Measurements from ENCODE around the gene HRK. TPM values are rescaled to one million over a fixed set of nuclear protein-coding genes. Genes with fewer than 3 reads are reported as not detected.

HRK gene
- polyA plus RNA-seq, 3 donors = 0.15 TPM; not detected in 2

GRCh38 chr12:116827432-116827831, 53.8 kb downstream of the HRK start:
- H3K4me3 ChIP-seq (replicated peaks in 1 of 3; ENCODE audit: low read depth in 2 of 3, low read length in 3 of 3) = no peak overlapping the region
- TF ChIP-seq CTCF (IDR thresholded peaks at IDR 0.05) = no peak
- no peak overlapping the region for H3K27ac Mint-ChIP-seq
- H3K27me3 ChIP-seq (ENCODE audit: control insufficient read depth in 2 of 2, insufficient read depth in 2 of 2, low read length in 2 of 2) = no peaks in the 10 kb centered on the region
- no peak overlapping the region for H3K27ac ChIP-seq (ENCODE audit: low read depth in 1 of 2, low read length in 2 of 2)
- no peaks in the 10 kb centered on the region for H3K4me1 ChIP-seq (ENCODE audit: control insufficient read depth in 1 of 2, insufficient read depth in 2 of 2, low read length in 2 of 2)
- H3K9ac ChIP-seq (ENCODE audit: insufficient read depth, low read length, poor library complexity, severe bottlenecking) = no peak overlapping the region
- no peaks in the 10 kb centered on the region for H3K79me2 ChIP-seq (ENCODE audit: insufficient read depth, low read length)
- H3K9me3 Mint-ChIP-seq = peaks cover 7 to 20% (median 12%) of the 10 kb centered on the region in 7 donors
- H3K36me3 ChIP-seq (replicated peaks in 1 of 2; ENCODE audit: control insufficient read depth in 1 of 2, insufficient read depth in 2 of 2, low read length in 2 of 2) = no peaks in the 10 kb centered on the region
- H3K9me3 ChIP-seq (replicated peaks in 1 of 2; ENCODE audit: control insufficient read depth in 1 of 2, insufficient read depth in 1 of 2, low read length in 2 of 2) = peaks cover 10 to 11% of the 10 kb centered on the region in 2 donors
- H4K20me1 ChIP-seq (ENCODE audit: insufficient read depth, low read length) = no peaks in the 10 kb centered on the region
- no peak overlapping the region for H3K4me3 Mint-ChIP-seq
- intact Hi-C loops (cut with micrococcal nuclease) = no loop called here
- peaks cover 5 to 12% (median 7%) of the 10 kb centered on the region in 3 donors for H3K27me3 Mint-ChIP-seq (ENCODE audit: low read depth in 3 of 3)
- H3K36me3 Mint-ChIP-seq = no peaks in the 10 kb centered on the region
- WGBS (ENCODE audit: insufficient coverage) = 100% methylated on average over 1 of the region's 4 CpGs
- H2AFZ ChIP-seq (ENCODE audit: insufficient read depth, low read depth, low read length, poor library complexity, severe bottlenecking) = no peak overlapping the region
- no peaks in the 10 kb centered on the region for H3K4me1 Mint-ChIP-seq
- no peak overlapping the region for H3K4me2 ChIP-seq (replicated peaks; ENCODE audit: extremely low read depth, low read length, poor library complexity, severe bottlenecking)
- no peak for DNase-seq

- Mint-ChIP-seq H3K4me3 (no peak overlapping the region), H3K4me1 (peaks cover 15% of the 10 kb centered on the region), H3K36me3 (no peaks in the 10 kb centered on the region), H3K27me3 (ENCODE audit: low read depth in 3 of 3) (peaks cover 4 to 11% (median 7%) of the 10 kb centered on the region in 3 donors), H3K9me3 (peaks cover 7 to 15% (median 12%) of the 10 kb centered on the region in 7 donors), H3K27ac (no peak overlapping the region)
- H3K79me2 ChIP-seq (ENCODE audit: insufficient read depth, low read length) = no peaks in the 10 kb centered on the region
- H4K20me1 ChIP-seq (ENCODE audit: insufficient read depth, low read length) = no peaks in the 10 kb centered on the region
- no peaks in the 10 kb centered on the region for H3K36me3 ChIP-seq (replicated peaks in 1 of 2; ENCODE audit: control insufficient read depth in 1 of 2, insufficient read depth in 2 of 2, low read length in 2 of 2)
- no peak overlapping the region for H3K4me3 ChIP-seq (replicated peaks in 1 of 3; ENCODE audit: low read depth in 2 of 3, low read length in 3 of 3)
- WGBS (ENCODE audit: insufficient coverage) = 77% methylated on average over 6 of the region's 8 CpGs
- H3K27ac ChIP-seq (ENCODE audit: low read depth in 1 of 2, low read length in 2 of 2) = no peak overlapping the region
- intact Hi-C loops (cut with micrococcal nuclease) = no loop called here
- peaks cover 10 to 12% of the 10 kb centered on the region in 2 donors for H3K4me1 ChIP-seq (ENCODE audit: control insufficient read depth in 1 of 2, insufficient read depth in 2 of 2, low read length in 2 of 2)
- no peak for TF ChIP-seq CTCF (IDR thresholded peaks at IDR 0.05)
- no peak overlapping the region for H3K4me2 ChIP-seq (replicated peaks; ENCODE audit: extremely low read depth, low read length, poor library complexity, severe bottlenecking)
- no peaks in the 10 kb centered on the region for H3K27me3 ChIP-seq (ENCODE audit: control insufficient read depth in 2 of 2, insufficient read depth in 2 of 2, low read length in 2 of 2)
- peaks cover 10 to 11% of the 10 kb centered on the region in 2 donors for H3K9me3 ChIP-seq (replicated peaks in 1 of 2; ENCODE audit: control insufficient read depth in 1 of 2, insufficient read depth in 1 of 2, low read length in 2 of 2)
- no peak overlapping the region for H3K9ac ChIP-seq (ENCODE audit: insufficient read depth, low read length, poor library complexity, severe bottlenecking)
- H2AFZ ChIP-seq (ENCODE audit: insufficient read depth, low read depth, low read length, poor library complexity, severe bottlenecking) = no peak overlapping the region
- no peak for DNase-seq
Measured at GRCh38 chr12:116821291-116821690, 60.0 kb downstream of the HRK start.
